Prostate gland (tissue), 2 donors: ENCODE measurements around the gene KATNAL2.

ENCODE experiments used
- CTCF ChIP-seq, 4 experiments: fragments of 200-600 bp in 2 of 4; fragments of 450-650 bp in 2 of 4; sonication (generic) in 2 of 4; IDR thresholded peaks; 1 replicate in 3 of 4; 2 replicates in 1 of 4; pipeline ENCODE4 v1.5.1; 2016 to 2019; ENCODE audit warnings: antibody characterized with exemption in 4 of 4, mild to moderate bottlenecking in 2 of 4, moderate library complexity in 2 of 4
- POLR2AphosphoS5 ChIP-seq: sonication (generic); formaldehyde crosslinking; IDR thresholded peaks from one replicate; pipeline ENCODE4 v1.6.1; 2017; ENCODE audit warnings: antibody characterized with exemption

GRCh38 chr18:47075098-47075883 is 157.9 kb downstream of the KATNAL2 start:
- TF ChIP-seq CTCF (IDR thresholded peaks at IDR 0.05), result no peak
- TF ChIP-seq POLR2AphosphoS5, result no peak
